NT2/D1 (cell line): Measurements from ENCODE around the gene NPEPPS.
"Not testable (repeated sequence)": the region's sequence is repeated elsewhere in the genome, so short reads cannot be mapped to it uniquely, and the experiment has no call there.

Source experiments
- DNase-seq: peaks from one replicate; pipeline ENCODE4 v3.0.0-alpha.2; 2011; ENCODE audit warnings: low read depth, low spot score
- H3K27me3 ChIP-seq: 2 replicates; pipeline ENCODE4 v1.6.0; 2011; ENCODE audit warnings: mild to moderate bottlenecking; ENCODE audit not compliant: insufficient read length, insufficient read depth
- H3K36me3 ChIP-seq: 2 replicates; pipeline ENCODE4 v1.6.1; 2011; ENCODE audit warnings: mild to moderate bottlenecking, low read length, mixed read lengths; ENCODE audit not compliant: insufficient read depth, insufficient read length
- H3K4me1 ChIP-seq: 2 replicates; pipeline ENCODE4 v1.5.1; 2011; ENCODE audit not compliant: insufficient read depth, insufficient read length
- H3K4me3 ChIP-seq: 2 replicates; pipeline ENCODE4 v1.5.1; 2011; ENCODE audit warnings: low read depth; ENCODE audit not compliant: insufficient read length
- H3K9ac ChIP-seq: 2 replicates; pipeline ENCODE4 v1.6.0; 2011; ENCODE audit warnings: low read depth; ENCODE audit not compliant: insufficient read length
- H3K9me3 ChIP-seq: 2 replicates; pipeline ENCODE4 v1.5.1; 2011; ENCODE audit warnings: mild to moderate bottlenecking, low read length; ENCODE audit not compliant: insufficient read depth
- SUZ12 ChIP-seq: IDR thresholded peaks from 2 replicates; pipeline ENCODE4 v1.6.1; 2011; ENCODE audit not compliant: insufficient read length, insufficient read depth; ENCODE audit errors: extremely low read depth
- YY1 ChIP-seq: IDR thresholded peaks from 2 replicates; pipeline ENCODE4 v1.6.1; 2011; ENCODE audit not compliant: insufficient read length, insufficient read depth
- ZNF274 ChIP-seq: IDR thresholded peaks from 2 replicates; pipeline ENCODE4 v1.6.1; 2011; ENCODE audit warnings: mild to moderate bottlenecking, low read depth, low read length

The NPEPPS gene

DNA sequence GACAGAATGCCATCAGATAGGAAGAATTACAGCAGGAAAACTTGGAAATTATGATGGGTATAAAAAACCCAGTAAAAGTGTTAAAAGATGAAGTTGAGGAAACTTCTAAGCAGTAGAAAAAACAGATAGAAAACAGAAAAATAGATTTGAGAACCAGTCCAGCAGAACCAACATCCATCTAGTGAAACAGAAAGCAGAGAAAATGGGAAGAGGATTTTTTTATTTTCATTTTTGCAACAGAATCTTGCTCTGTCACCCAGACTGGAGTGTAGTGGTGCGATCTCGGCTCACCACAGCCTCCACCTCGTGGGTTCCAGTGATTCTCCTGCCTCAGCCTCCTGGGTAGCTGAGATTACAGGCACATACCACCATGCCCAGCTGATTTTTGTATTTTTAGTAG lies 41.7 kb downstream of the NPEPPS start:
- not testable (repeated sequence) for H3K36me3 ChIP-seq, H3K4me1 ChIP-seq, DNase-seq, H3K9me3 ChIP-seq, H3K4me3 ChIP-seq, H3K9ac ChIP-seq, H3K27me3 ChIP-seq

DNA sequence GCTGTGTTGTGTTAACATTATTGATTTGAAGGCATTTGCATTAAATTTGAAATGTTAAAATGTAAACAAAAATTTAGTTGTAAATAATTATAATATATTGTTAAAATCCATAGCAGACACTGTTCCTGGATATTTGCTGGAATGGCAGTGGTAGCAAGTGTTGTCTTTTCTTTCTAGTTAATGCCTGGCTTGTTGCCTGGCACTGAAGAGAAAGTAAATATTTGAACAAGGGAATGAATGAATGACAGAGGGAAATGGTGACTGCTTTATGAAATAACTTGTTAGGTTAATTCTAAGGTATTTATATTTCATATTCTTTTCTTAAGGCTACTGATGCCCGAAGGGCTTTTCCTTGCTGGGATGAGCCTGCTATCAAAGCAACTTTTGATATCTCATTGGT lies 51.5 kb downstream of the NPEPPS start:
- H3K9me3 ChIP-seq, H3K36me3 ChIP-seq, H3K4me1 ChIP-seq, H3K9ac ChIP-seq, H3K4me3 ChIP-seq, H3K27me3 ChIP-seq, DNase-seq: not testable (repeated sequence)

DNA sequence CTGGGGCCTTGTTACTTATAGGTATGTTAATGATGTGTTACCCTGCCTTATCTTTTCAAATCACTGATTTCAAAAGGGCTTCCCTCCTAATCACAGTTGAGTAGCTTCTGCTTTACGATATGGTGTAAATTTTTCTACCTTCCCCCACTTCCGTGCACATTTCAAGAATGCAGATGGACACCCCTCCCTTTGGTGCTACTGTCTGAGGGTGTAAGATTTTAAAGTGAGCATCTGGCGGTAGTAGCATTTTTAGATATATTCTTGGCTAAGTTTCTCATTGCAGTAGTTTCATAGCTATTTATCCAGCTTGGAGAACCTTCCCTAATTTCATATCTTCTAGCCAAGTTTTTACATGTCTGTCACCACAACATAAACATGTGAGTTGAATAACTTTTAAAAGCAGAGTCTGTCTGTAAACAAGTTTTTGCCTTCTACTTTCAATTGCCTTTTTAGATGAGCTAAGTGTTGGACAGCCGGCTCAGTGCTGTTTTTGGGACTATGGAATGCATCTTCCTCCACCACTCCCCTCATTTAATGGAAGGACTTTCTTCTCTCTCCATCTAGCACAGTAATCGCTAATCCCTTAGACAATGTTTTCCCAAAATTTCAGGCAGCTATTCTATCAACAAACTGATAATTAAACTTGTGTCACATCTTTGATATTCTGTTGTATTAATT lies 55.6 kb downstream of the NPEPPS start:
- not testable (repeated sequence) for H3K4me1 ChIP-seq, H3K4me3 ChIP-seq, H3K9me3 ChIP-seq, H3K9ac ChIP-seq, H3K27me3 ChIP-seq, DNase-seq
- peaks cover 10% of the 10 kb centered on the region for H3K36me3 ChIP-seq

DNA sequence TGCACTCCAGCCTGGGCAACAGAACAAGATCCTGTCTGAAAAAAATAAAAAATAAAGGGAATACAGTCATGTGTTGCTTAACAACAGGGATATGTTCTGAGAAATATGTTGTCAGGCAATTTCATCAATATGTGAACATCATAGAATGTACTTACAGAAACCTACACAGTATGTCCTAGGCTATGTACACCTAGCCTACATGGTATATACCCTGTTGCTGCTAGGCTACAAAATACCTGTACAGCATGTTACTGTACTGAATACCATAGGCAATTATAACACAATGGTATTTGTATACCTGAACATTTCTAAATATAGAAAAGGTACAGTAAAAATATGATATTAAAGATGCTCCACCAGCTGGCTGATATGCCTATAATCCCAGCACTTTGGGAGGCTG lies 62.6 kb downstream of the NPEPPS start:
- H3K9me3 ChIP-seq, H3K9ac ChIP-seq, H3K4me3 ChIP-seq, H3K4me1 ChIP-seq, H3K27me3 ChIP-seq, DNase-seq: not testable (repeated sequence)
- H3K36me3 ChIP-seq = peaks cover 40% of the 10 kb centered on the region

DNA sequence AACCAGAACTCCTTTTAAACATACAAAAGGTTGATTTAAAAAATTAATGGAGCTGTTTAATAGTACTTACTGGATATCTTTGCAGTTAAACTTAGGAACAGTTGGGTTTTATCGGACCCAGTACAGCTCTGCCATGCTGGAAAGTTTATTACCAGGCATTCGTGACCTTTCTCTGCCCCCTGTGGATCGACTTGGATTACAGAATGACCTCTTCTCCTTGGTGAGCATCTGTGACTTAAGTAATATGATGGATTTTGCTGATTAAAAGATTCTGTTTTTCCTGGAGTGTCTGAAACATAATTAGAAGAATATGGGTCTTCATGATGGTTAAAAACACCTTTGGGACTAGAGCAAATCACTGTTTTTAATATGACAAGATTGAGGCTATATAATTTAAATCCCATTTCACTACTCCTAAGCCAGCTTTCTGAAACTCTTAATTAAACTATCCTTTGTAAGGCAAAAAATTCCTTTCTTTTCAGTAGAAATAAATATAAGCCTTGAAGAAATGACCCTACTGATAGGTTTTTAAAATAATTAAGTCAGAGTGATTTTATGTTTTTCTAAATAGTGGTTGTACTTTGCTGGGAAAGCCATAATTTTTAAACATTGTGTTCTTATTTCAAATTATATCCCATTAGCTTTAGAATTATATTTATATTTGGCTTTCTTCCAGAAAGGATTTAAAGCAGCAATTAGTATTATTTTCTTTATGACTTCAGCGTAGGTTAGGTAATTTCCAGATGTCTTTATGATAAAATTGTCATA lies 73.1 kb downstream of the NPEPPS start:
- H3K4me1 ChIP-seq = no peaks in the 10 kb centered on the region
- no peaks in the 10 kb centered on the region for H3K27me3 ChIP-seq
- TF ChIP-seq SUZ12 = no peak
- no peak for TF ChIP-seq YY1
- TF ChIP-seq ZNF274 = no peak
- DNase-seq = no peak
- H3K36me3 ChIP-seq = peaks cover 85% of the 10 kb centered on the region
- no peaks in the 10 kb centered on the region for H3K9me3 ChIP-seq
- H3K9ac ChIP-seq = no peak overlapping the region
- H3K4me3 ChIP-seq = no peak overlapping the region

DNA sequence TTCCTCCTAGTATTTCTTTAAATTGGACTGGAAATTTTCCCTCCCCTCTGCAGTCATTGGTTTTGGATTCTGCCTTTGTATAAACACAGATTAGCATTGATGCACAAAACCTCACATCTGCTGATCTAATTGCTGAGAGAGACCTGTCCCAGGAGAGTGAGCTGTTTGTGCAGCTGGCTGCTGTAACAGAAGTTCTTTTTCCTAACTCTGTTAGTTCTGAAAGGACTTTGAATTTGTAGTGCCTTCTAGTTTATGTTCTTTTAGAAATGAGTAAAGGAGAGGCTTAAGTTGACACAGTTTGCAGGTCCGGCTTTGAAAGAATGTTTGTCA lies 73.7 kb downstream of the NPEPPS start:
- Histone ChIP-seq H3K4me3 (no peak overlapping the region), H3K9me3 (no peaks in the 10 kb centered on the region), H3K27me3 (no peaks in the 10 kb centered on the region), H3K9ac (no peak overlapping the region), H3K4me1 (no peaks in the 10 kb centered on the region), H3K36me3 (peaks cover 90% of the 10 kb centered on the region)
- DNase-seq = no peak
- no peak for TF ChIP-seq SUZ12
- TF ChIP-seq ZNF274 = no peak
- TF ChIP-seq YY1 = no peak

DNA sequence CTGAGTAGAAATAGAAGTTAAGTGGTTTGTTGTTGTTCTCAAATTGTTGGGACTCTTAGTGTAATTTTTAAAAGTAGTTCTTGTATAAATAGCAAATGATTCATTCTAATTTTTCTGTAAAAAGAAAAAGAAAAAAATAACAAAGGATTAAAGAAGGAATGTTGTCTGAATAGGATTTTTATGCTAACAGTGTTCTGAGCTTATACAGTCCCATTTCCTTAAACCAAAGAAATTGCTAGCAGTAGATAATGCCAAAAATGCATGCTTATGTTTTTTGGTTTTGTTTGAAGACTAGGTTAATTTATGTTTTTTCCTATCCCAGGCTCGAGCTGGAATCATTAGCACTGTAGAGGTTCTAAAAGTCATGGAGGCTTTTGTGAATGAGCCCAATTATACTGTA lies 74.1 kb downstream of the NPEPPS start:
- H3K27me3 ChIP-seq = no peaks in the 10 kb centered on the region
- DNase-seq = no peak
- H3K4me1 ChIP-seq = no peaks in the 10 kb centered on the region
- no peaks in the 10 kb centered on the region for H3K9me3 ChIP-seq
- H3K9ac ChIP-seq = no peak overlapping the region
- TF ChIP-seq YY1 (no peak), ZNF274 (no peak), SUZ12 (no peak)
- no peak overlapping the region for H3K4me3 ChIP-seq
- peaks cover 90% of the 10 kb centered on the region for H3K36me3 ChIP-seq

DNA sequence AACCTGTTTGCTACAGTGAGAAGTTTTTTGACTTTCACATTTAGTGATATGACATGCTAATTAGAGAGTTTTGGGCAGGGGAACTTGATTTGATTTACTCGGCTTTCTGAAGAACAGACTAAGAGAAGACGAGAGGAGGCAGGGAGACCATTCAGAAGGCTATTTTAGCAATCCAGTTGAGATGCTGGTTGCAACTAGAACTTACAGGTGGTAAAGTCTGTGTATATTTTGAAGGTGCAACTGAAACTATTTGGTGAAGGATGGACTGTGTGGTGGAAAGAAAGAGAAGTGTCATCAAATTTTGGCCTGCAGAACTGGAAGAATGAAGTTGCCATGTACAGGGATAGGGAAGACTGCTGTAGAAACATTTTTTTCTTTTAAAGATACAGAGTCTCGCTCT lies 76.6 kb downstream of the NPEPPS start:
- Histone ChIP-seq H3K4me1 (no peaks in the 10 kb centered on the region), H3K36me3 (peaks cover 85% of the 10 kb centered on the region), H3K4me3 (no peak overlapping the region), H3K9ac (no peak overlapping the region), H3K9me3 (no peaks in the 10 kb centered on the region), H3K27me3 (no peaks in the 10 kb centered on the region)
- TF ChIP-seq SUZ12 = no peak
- TF ChIP-seq ZNF274 = no peak
- no peak for TF ChIP-seq YY1
- no peak for DNase-seq
